Neural progenitor cell (in vitro differentiated cells): ENCODE measurements around the gene RAB11FIP3. TPM values are rescaled to one million over a fixed set of nuclear protein-coding genes. Genes with fewer than 3 reads are reported as not detected.

Source experiments
- DNase-seq: peaks from one replicate; pipeline ENCODE4 v3.0.0-alpha.2; 2016; ENCODE audit warnings: low spot score
- H2AFZ ChIP-seq: fragments of 200-600 bp; sonication (generic); replicated peaks from 2 replicates; pipeline ENCODE4 v1.6.1; 2016; ENCODE audit warnings: antibody characterized with exemption
- H3F3A ChIP-seq: fragments of 200-600 bp; sonication (generic); 2 replicates; pipeline ENCODE4 v1.6.1; 2016; ENCODE audit warnings: antibody characterized with exemption, low read depth
- H3K27ac ChIP-seq: fragments of 200-600 bp; sonication (generic); 2 replicates; pipeline ENCODE4 v1.5.1; 2016; ENCODE audit warnings: mild to moderate bottlenecking
- H3K27me3 ChIP-seq: fragments of 200-600 bp; sonication (generic); 2 replicates; pipeline ENCODE4 v1.6.1; 2016; ENCODE audit warnings: mild to moderate bottlenecking, moderate library complexity
- H3K36me3 ChIP-seq: fragments of 200-600 bp; sonication (generic); 2 replicates; pipeline ENCODE4 v1.5.1; 2016
- H3K4me1 ChIP-seq: fragments of 200-600 bp; sonication (generic); 2 replicates; pipeline ENCODE4 v1.6.1; 2016; ENCODE audit warnings: mixed run types
- H3K4me2 ChIP-seq: fragments of 200-600 bp; sonication (generic); 2 replicates; pipeline ENCODE4 v1.6.1; 2016
- H3K4me3 ChIP-seq: fragments of 200-600 bp; sonication (generic); 2 replicates; pipeline ENCODE4 v1.5.1; 2016
- H3K79me2 ChIP-seq: fragments of 200-600 bp; sonication (generic); 2 replicates; pipeline ENCODE4 v1.6.1; 2016; ENCODE audit warnings: low read depth
- H3K9ac ChIP-seq: fragments of 200-600 bp; sonication (generic); 2 replicates; pipeline ENCODE4 v1.6.1; 2016
- H3K9me3 ChIP-seq: fragments of 200-600 bp; sonication (generic); 2 replicates; pipeline ENCODE4 v1.5.1; 2016; ENCODE audit warnings: low read depth
- H4K20me1 ChIP-seq: fragments of 200-600 bp; sonication (generic); 2 replicates; pipeline ENCODE4 v1.6.1; 2016; ENCODE audit warnings: low read depth
- H3K27ac Mint-ChIP-seq: 3 replicates; pipeline ENCODE4 v1.8.0; 2021; ENCODE audit warnings: mixed read lengths
- H3K27me3 Mint-ChIP-seq: 2 replicates; pipeline ENCODE4 v1.8.0; 2022; ENCODE audit warnings: low read depth, mild to moderate bottlenecking, inconsistent platforms, moderate library complexity, mixed read lengths; ENCODE audit not compliant: insufficient read depth
- H3K36me3 Mint-ChIP-seq: 3 replicates; pipeline ENCODE4 v1.8.0; 2021; ENCODE audit warnings: mixed read lengths
- H3K4me1 Mint-ChIP-seq: 3 replicates; pipeline ENCODE4 v1.8.0; 2021; ENCODE audit warnings: mixed read lengths
- H3K4me3 Mint-ChIP-seq: 3 replicates; pipeline ENCODE4 v1.8.0; 2021; ENCODE audit warnings: mild to moderate bottlenecking, moderate library complexity, mixed read lengths
- H3K9me3 Mint-ChIP-seq: 3 replicates; pipeline ENCODE4 v1.8.0; 2020; ENCODE audit warnings: mixed read lengths
- EZH2 ChIP-seq: fragments of 200-600 bp; sonication (generic); IDR thresholded peaks from 2 replicates; pipeline ENCODE4 v1.6.1; 2017; ENCODE audit warnings: antibody characterized with exemption, mild to moderate bottlenecking, moderate library complexity
- EZH2phosphoT487 ChIP-seq: fragments of 200-600 bp; sonication (generic); IDR thresholded peaks from 2 replicates; pipeline ENCODE4 v1.6.1; 2017; ENCODE audit warnings: antibody characterized with exemption
- total RNA-seq: library from RNA; depleted of rRNA; stranded (reverse); fragments of >200 nt; gene quantifications from 2 replicates; pipeline ENCODE4 v1.2.3, GENCODE V29; 2015; ENCODE audit warnings: low replicate concordance
- TF ChIP-seq, protein P1 (sequence below): fragments of 200-600 bp; sonication (generic); IDR thresholded peaks from 2 replicates; pipeline ENCODE4 v1.5.1; 2017; ENCODE audit warnings: antibody characterized with exemption, mild to moderate bottlenecking

The RAB11FIP3 gene
- total RNA-seq, 1 donor from 2014 or later, result 15.5 TPM

DNA sequence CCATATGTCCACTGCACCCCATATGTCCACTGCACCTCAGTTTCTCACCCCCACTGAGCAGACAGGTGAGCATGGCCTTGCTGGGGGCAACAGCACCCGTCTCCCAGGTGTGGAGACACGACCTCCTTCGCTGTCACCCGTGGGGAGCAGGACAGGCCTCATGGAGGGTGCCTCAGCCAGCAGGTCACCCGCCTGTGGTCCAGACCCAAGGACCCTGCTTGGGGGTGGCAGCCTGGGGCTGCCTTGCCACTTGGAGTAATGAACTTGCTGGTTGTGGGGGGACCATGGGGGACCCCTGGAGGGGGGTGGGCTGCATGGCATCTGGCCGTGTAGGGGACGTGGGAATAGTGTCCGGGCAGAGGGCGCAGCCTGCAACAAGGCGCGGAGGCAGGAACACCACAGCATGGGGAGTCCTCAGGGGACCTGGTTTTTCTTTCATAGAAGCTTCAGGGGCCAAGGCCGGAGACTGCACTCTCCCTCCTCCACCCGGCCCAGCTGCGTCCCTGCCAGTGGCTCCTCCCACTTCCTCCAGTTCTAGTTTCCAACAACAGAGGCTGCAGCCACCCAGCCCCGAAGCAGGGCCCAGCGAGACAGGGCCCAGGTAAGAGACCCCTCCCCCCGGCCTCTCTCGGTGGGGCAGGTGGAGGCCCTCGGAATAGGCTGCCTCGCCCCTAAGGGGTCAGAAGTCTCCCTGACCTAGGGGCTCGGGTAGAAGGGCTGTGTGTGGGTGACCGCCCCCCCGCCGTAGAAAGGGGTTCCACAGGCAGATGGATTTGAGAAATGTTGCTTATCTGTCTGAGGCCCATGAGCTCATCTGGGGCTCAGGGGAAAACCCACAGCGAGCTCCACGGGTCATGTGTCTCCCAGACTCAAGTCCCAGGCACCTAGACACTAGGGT, 141.3 kb downstream of the RAB11FIP3 start, which contains the start of gene NHLRC4:
TSS of gene NHLRC4 (plus strand) at position 531 of the 898 bp plus-strand sequence. CDS start 1,043 bp downstream, outside the sequence.
- TF ChIP-seq, protein P1, sequence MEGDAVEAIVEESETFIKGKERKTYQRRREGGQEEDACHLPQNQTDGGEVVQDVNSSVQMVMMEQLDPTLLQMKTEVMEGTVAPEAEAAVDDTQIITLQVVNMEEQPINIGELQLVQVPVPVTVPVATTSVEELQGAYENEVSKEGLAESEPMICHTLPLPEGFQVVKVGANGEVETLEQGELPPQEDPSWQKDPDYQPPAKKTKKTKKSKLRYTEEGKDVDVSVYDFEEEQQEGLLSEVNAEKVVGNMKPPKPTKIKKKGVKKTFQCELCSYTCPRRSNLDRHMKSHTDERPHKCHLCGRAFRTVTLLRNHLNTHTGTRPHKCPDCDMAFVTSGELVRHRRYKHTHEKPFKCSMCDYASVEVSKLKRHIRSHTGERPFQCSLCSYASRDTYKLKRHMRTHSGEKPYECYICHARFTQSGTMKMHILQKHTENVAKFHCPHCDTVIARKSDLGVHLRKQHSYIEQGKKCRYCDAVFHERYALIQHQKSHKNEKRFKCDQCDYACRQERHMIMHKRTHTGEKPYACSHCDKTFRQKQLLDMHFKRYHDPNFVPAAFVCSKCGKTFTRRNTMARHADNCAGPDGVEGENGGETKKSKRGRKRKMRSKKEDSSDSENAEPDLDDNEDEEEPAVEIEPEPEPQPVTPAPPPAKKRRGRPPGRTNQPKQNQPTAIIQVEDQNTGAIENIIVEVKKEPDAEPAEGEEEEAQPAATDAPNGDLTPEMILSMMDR, result no peak
- TF ChIP-seq EZH2 (no peak), EZH2phosphoT487 (no peak)
- Histone ChIP-seq H3K9ac (no peak within 1 kb of the TSS), H3K27ac (no peak within 1 kb of the TSS), H3K79me2 (peaks cover 9% of the 10 kb centered on the region), H3K4me1 (peaks cover 13% of the 10 kb centered on the region), H2AFZ (no peak within 1 kb of the TSS), H3K36me3 (no peaks in the 10 kb centered on the region), H4K20me1 (peaks cover 10% of the 10 kb centered on the region), H3K27me3 (peaks cover 24% of the 10 kb centered on the region), H3K4me3 (no peak within 1 kb of the TSS), H3K9me3 (no peaks in the 10 kb centered on the region), H3K4me2 (no peak within 1 kb of the TSS), H3F3A (peaks cover 8% of the 10 kb centered on the region)
- DNase-seq, result peak; percentile 48
- H3K9me3 Mint-ChIP-seq, result peaks cover 2% of the 10 kb centered on the region
- peaks cover 12% of the 10 kb centered on the region for H3K27me3 Mint-ChIP-seq
- H3K27ac Mint-ChIP-seq, result no peak within 1 kb of the TSS
- H3K4me3 Mint-ChIP-seq, result peak within 1 kb of the TSS; percentile 55
- H3K36me3 Mint-ChIP-seq, result no peaks in the 10 kb centered on the region
- peaks cover 38% of the 10 kb centered on the region for H3K4me1 Mint-ChIP-seq

DNA sequence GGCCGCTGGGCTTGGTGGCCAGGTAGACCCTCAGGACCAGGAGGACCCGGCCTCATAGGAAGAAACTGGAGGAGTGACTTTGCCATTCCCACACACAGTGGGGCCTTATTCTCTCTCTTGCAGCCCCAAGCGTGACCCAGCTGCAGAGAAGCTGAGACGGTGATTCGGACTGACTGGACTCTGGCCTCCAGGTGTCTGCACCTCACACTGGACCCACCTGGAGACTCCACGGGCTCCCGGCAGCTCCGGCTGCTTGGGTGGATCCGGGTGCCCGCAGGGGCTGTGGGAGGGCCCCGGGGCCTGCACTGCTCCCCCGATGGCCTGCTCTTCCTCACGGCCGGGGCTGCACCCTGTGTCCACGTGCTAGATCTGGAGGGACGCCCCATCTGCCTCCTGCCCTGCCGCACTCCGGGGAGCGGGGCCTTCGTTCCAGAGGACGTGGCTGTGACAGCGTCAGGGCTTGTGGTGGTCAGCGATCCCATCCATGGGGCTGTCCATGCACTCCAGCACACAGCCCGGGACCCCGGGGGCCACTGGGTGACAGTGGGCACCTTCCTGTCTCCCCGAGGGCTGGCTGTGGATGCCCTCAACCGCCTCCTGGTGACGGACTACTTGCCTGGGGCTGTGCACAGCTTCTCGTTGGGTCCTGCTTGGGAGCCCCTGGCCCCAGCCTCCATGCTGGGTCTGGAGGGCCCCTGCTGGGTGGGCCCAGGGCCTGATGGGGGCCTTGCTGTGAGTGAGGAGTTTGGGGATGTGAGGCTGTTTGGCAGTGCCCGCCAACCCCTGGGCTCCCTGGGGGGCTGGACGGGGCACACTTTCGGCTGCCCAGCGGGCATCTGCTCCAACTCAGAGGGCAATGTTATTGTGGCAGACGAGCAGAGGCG, 142.2 kb downstream of the RAB11FIP3 start:
- TF ChIP-seq EZH2 (no peak), EZH2phosphoT487 (no peak)
- TF ChIP-seq, protein P1, result no peak
- Histone ChIP-seq H3K79me2 (peaks cover 9% of the 10 kb centered on the region), H3F3A (peaks cover 8% of the 10 kb centered on the region), H3K27ac (no peak overlapping the region), H3K4me1 (peaks cover 13% of the 10 kb centered on the region), H3K36me3 (no peaks in the 10 kb centered on the region), H3K4me3 (no peak overlapping the region), H2AFZ (no peak overlapping the region), H3K27me3 (peaks cover 15% of the 10 kb centered on the region), H3K9ac (no peak overlapping the region), H3K9me3 (no peaks in the 10 kb centered on the region), H3K4me2 (no peak overlapping the region), H4K20me1 (peaks cover 14% of the 10 kb centered on the region)
- Mint-ChIP-seq H3K9me3 (no peaks in the 10 kb centered on the region), H3K27ac (no peak overlapping the region), H3K4me1 (peaks cover 36% of the 10 kb centered on the region), H3K4me3 (peak overlapping the region; percentile 55), H3K36me3 (no peaks in the 10 kb centered on the region), H3K27me3 (peaks cover 9% of the 10 kb centered on the region)
- no peak for DNase-seq

DNA sequence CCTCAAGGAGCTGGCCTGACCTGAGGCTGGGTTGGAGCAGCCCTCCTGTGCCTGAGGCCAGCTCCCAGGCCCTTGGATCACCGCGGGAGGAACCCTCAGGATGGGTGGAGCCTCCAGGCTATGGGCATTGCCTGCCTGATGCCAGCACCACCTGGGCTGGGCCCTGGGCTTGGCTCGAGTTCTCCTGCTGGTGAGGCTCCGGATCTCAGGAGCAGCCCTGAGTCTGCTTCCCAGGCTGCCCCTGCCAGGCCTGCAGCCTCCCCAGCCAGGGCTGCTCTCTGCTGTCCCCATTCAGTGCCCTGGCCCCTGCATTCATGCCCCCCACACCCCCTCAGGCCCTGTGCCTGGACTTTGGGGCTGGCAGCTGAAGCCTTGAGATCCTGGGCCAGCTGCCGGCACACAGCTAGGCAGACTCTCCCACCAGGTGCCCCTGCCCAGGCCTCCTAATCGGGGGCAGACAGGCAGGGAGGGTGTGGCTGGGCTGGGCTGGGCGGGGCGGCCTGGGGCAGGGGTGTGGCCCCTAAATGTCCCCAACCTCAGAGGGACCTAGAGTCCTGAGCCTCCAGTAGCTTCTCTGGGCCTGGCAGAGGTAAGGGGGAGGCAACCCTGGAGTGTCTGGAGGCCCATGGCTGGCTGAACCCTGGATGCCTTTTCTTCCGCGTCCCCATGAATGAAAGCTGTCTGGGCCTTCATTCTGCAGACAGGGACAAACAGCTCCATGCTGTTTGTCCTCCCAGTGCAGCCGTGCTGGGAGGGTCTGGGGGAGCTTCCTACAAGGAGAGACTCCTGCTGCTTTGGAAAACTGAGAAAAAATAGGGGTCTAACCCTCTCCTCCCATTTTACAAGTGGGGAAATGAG, 143.2 kb downstream of the RAB11FIP3 start:
- no peak for DNase-seq
- peaks cover 8% of the 10 kb centered on the region for H3F3A ChIP-seq
- H3K36me3 ChIP-seq, result no peaks in the 10 kb centered on the region
- Mint-ChIP-seq H3K9me3 (no peaks in the 10 kb centered on the region), H3K27me3 (peaks cover 4% of the 10 kb centered on the region), H3K36me3 (no peaks in the 10 kb centered on the region), H3K27ac (peak overlapping the region; percentile 96), H3K4me1 (peaks cover 34% of the 10 kb centered on the region), H3K4me3 (peak overlapping the region; percentile 93)
- H2AFZ ChIP-seq, result no peak overlapping the region
- H3K4me1 ChIP-seq, result peaks cover 13% of the 10 kb centered on the region
- H3K27me3 ChIP-seq, result peaks cover 5% of the 10 kb centered on the region
- peak overlapping the region; percentile 99 for H3K4me3 ChIP-seq
- TF ChIP-seq, protein P1, result no peak
- TF ChIP-seq EZH2phosphoT487 (no peak), EZH2 (no peak)
- peak overlapping the region; percentile 83 for H3K4me2 ChIP-seq
- H3K9me3 ChIP-seq, result no peaks in the 10 kb centered on the region
- H4K20me1 ChIP-seq, result peaks cover 14% of the 10 kb centered on the region
- H3K9ac ChIP-seq, result peak overlapping the region; percentile 66
- no peak overlapping the region for H3K27ac ChIP-seq
- H3K79me2 ChIP-seq, result peaks cover 9% of the 10 kb centered on the region
